Heart left ventricle (tissue), 16 donors: Measurements from ENCODE around the gene SERPINE3. TPM values are rescaled to one million over a fixed set of nuclear protein-coding genes. Genes with fewer than 3 reads are reported as not detected.

Experiments
- ATAC-seq, 4 donors: fragments of 200-7000 bp; cut with Tn5 transposase; one replicate each; pipeline ENCODE4 v1.9.1; 2020 to 2022; ENCODE audit warnings: moderate library complexity in 4 of 4, mild to moderate bottlenecking in 3 of 4, moderate number of reproducible peaks in 1 of 4
- DNase-seq, 5 donors: peaks; one replicate each; pipeline ENCODE4 v3.0.0-alpha.2; 2020
- H3K27ac ChIP-seq, 12 donors: fragments of 200-600 bp; sonication (generic) in 4 of 12; one replicate each; pipeline versions ENCODE4 v1.5.0 to v1.8.0; 2016 to 2022; ENCODE audit warnings: mild to moderate bottlenecking in 2 of 12
- H3K27me3 ChIP-seq, 9 donors: fragments of 200-600 bp; sonication (generic) in 2 of 9; one replicate each; pipeline versions ENCODE4 v1.5.1 to v1.8.0; 2016 to 2022; ENCODE audit warnings: mild to moderate bottlenecking in 3 of 9
- H3K36me3 ChIP-seq, 9 donors: fragments of 200-600 bp; sonication (generic) in 2 of 9; one replicate each; pipeline versions ENCODE4 v1.5.0 to v1.8.0; 2018 to 2022; ENCODE audit warnings: mild to moderate bottlenecking in 2 of 9
- H3K4me1 ChIP-seq, 12 donors: fragments of 200-600 bp; sonication (generic) in 4 of 12; one replicate each; pipeline versions ENCODE4 v1.5.0 to v1.8.0; 2016 to 2022; ENCODE audit warnings: mild to moderate bottlenecking in 3 of 12
- H3K4me3 ChIP-seq, 12 donors: fragments of 200-600 bp; sonication (generic) in 4 of 12; one replicate each; pipeline versions ENCODE4 v1.5.0 to v1.8.0; 2017 to 2022; ENCODE audit warnings: mild to moderate bottlenecking in 9 of 12, moderate library complexity in 4 of 12
- H3K9me3 ChIP-seq, 12 donors: fragments of 200-600 bp; sonication (generic) in 4 of 12; one replicate each; pipeline versions ENCODE4 v1.5.0 to v1.8.0; 2016 to 2022; ENCODE audit warnings: mild to moderate bottlenecking in 1 of 12
- POLR2A ChIP-seq, 2 donors: fragments of 450-650 bp; IDR thresholded peaks; one replicate each; pipeline ENCODE4 v1.6.1; 2017; ENCODE audit warnings: antibody characterized with exemption in 2 of 2, mild to moderate bottlenecking in 2 of 2, moderate library complexity in 2 of 2
- WGBS, 4 donors: extraction: QIAGEN DNeasy Blood & Tissue Kit in 2 of 4; methylation state at CpG; one replicate each; pipeline versions ENCODE4 v1.1.5 to v1.1.7; 2013 to 2018; 5-methylcytosine and 5-hydroxymethylcytosine counted together
- intact Hi-C, 10 donors: fragments of 100-400 bp; cut with DNase I; formaldehyde crosslinking; loops; one replicate each; pipeline versions ENCODE4 v1.11.1 to v1.14.2; 2022
- polyA plus RNA-seq, 2 donors: library from polyadenylated mRNA; stranded (reverse); fragments of 200-250 nt; gene quantifications; one replicate each; pipeline ENCODE4 v1.2.3, GENCODE V29; 2013
- total RNA-seq, 9 donors: library from RNA; depleted of rRNA in 2 of 9; stranded (reverse); fragments of >200 nt in 2 of 9; fragmentation: NEBNext Ultra II Directional in 3 of 9; extraction: Animal tissue kit (Norgen Biotek cat#: 25700) in 3 of 9; gene quantifications; one replicate each; pipeline versions ENCODE4 v1.1.0 to v1.2.4, GENCODE V29; 2016 to 2023
- TF ChIP-seq, protein P1 (sequence below), 12 donors: fragments of 200-600 bp; sonication (generic) in 4 of 12; IDR thresholded peaks; one replicate each; pipeline versions ENCODE4 v1.5.0 to v1.8.0; 2018 to 2022; ENCODE audit warnings: antibody characterized with exemption in 12 of 12, mild to moderate bottlenecking in 5 of 12
- donor health status: ischemic (EF 13 %, LVEDD 7.1; RV severe dilation, severe dysfunction).
- donor health status: healthy with polysubstance abuse.
- donor health status: DM: no; HTN: yes; CAD: no.
- donor health status: DM: no; HTN: no; CAD: no.
- donor health status: ischemic (EF 25% LVEDD 6.9; RV normal size, moderate dysfunction).
- donor health status: ischemic (EF 25% LVEDD 5.7; RV mildly dilated, moderate dysfunction).
- donor health status: healthy.
- donor health status: DM: yes; HTN: yes; CAD: no.
- donor health status: ischemic (EF 35%, LVEDD 5.7; RV mildly dilated, moderate dysfunction).
- donor health status: nonischemic (EF 11% LVEDD 7.7; RV severe dilation, severe dysfunction).
- donor health status: DM: yes; HTN: yes; CAD: no.
- donor health status: PGD.
- donor health status: ischemic (EF 29% LVEDD 5.4; RV normal size, mild dysfunction).
- donor health status: nonischemic (EF 23%, LVEDD 6.1; RV moderate dilation, normal function).

The SERPINE3 gene
- total and polyA plus RNA-seq, 11 donors, result 0.14 TPM; not detected in 10

DNA sequence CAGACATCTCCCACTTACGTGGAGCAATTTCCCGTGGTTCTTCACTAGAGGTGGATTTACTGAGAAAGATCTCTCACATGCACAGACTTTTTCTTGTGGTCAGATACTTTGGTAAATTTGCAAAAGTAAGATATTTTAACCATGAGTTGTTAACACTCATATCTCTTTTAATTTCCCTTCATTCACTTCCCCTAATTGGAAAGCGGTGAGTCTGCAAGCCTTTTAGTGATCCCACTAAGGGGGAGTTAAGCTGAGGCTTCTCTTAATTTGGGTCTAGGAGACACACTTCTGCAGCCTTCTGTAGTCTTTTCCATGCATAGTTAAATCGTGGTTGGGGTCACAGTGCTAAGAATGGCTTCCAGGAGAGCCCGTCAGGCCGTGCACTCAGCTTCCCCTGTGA, 30.7 kb upstream of the SERPINE3 start:
- Histone ChIP-seq H3K36me3 (no peaks in the 10 kb centered on the region), H3K4me1 (no peaks in the 10 kb centered on the region), H3K27me3 (no peaks in the 10 kb centered on the region), H3K27ac (no peak overlapping the region), H3K4me3 (no peak overlapping the region), H3K9me3 (no peaks in the 10 kb centered on the region)
- intact Hi-C loops, result loop anchor here in 1 of 10 donors (5.0 kb wide), 1 partner anchor 459 kb away; no protein-coding TSS in a partner anchor
- WGBS, 4 donors, result 75 to 81% (median 76%) methylated on average over 6 of the region's 6 CpGs
- no peak for DNase-seq
- no peak for TF ChIP-seq POLR2A (IDR thresholded peaks at IDR 0.05)
- TF ChIP-seq, protein P1, sequence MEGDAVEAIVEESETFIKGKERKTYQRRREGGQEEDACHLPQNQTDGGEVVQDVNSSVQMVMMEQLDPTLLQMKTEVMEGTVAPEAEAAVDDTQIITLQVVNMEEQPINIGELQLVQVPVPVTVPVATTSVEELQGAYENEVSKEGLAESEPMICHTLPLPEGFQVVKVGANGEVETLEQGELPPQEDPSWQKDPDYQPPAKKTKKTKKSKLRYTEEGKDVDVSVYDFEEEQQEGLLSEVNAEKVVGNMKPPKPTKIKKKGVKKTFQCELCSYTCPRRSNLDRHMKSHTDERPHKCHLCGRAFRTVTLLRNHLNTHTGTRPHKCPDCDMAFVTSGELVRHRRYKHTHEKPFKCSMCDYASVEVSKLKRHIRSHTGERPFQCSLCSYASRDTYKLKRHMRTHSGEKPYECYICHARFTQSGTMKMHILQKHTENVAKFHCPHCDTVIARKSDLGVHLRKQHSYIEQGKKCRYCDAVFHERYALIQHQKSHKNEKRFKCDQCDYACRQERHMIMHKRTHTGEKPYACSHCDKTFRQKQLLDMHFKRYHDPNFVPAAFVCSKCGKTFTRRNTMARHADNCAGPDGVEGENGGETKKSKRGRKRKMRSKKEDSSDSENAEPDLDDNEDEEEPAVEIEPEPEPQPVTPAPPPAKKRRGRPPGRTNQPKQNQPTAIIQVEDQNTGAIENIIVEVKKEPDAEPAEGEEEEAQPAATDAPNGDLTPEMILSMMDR (IDR thresholded peaks at IDR 0.05), result no peak
- ATAC-seq, result no peak

DNA sequence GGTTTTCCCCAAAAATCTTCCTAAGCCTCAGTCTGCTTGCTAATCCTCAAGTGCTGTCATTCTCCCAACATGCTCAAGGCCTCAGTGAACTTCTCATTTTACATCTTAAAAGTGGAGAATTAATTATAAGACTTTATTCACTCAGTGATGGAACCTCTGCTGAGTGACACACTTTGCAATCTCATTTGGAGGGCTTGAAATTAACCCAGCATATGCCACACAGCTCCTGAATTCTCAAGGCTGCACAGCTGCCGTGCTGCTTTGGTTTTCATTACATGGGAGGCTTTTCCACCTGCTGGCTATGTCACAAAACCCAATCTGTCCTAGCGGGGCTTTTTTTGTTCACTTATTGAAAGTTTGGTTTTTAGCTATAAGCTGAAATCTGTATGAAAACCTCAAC, 28.3 kb upstream of the SERPINE3 start:
- Histone ChIP-seq H3K27me3 (no peaks in the 10 kb centered on the region), H3K9me3 (no peaks in the 10 kb centered on the region), H3K27ac (no peak overlapping the region), H3K4me1 (peaks cover 0 to 6% (median 0%) of the 10 kb centered on the region in 12 donors), H3K4me3 (no peak overlapping the region), H3K36me3 (no peaks in the 10 kb centered on the region)
- intact Hi-C loops, result no loop called here
- ATAC-seq (no peak), DNase-seq (no peak)
- 93 to 97% (median 95%) methylated on average over 2 of the region's 2 CpGs for WGBS, 4 donors
- TF ChIP-seq POLR2A (IDR thresholded peaks at IDR 0.05), result no peak
- TF ChIP-seq, protein P1 (IDR thresholded peaks at IDR 0.05), result no peak

DNA sequence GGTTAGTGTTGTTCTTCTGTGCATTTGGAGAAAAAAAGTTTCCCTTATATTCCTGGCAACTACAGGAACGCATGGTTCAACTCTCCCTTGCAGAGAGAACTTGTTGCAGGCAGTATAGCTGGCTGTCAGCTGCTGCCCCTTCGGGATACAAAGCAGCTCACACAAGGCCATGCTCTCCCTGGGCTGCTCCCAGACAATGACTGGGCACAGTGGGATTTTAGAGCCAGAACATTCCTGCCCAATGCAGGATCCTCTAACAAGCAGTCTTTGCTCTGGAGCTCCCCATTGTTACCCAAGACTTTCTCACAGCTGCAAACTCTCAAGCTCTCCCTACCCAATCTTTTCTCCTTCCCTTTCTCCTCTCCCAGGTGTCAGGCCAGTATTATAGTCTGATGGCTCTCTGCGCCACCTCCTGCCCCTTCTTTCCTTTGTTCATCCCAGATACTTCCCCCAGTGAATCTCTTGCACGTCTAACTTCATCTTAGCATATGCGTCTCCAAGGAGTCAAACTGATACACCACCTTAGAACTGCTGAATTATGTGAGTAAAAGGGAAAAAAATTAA, 27.5 kb upstream of the SERPINE3 start:
- Histone ChIP-seq H3K27me3 (no peaks in the 10 kb centered on the region), H3K4me1 (peaks cover 0 to 6% (median 0%) of the 10 kb centered on the region in 12 donors), H3K36me3 (no peaks in the 10 kb centered on the region), H3K4me3 (no peak overlapping the region), H3K27ac (no peak overlapping the region), H3K9me3 (no peaks in the 10 kb centered on the region)
- intact Hi-C loops, result no loop called here
- TF ChIP-seq, protein P1 (IDR thresholded peaks at IDR 0.05), result no peak
- TF ChIP-seq POLR2A (IDR thresholded peaks at IDR 0.05), result no peak
- ATAC-seq (no peak), DNase-seq (no peak)
- 88 to 96% (median 91%) methylated on average over 5 of the region's 5 CpGs for WGBS, 4 donors

DNA sequence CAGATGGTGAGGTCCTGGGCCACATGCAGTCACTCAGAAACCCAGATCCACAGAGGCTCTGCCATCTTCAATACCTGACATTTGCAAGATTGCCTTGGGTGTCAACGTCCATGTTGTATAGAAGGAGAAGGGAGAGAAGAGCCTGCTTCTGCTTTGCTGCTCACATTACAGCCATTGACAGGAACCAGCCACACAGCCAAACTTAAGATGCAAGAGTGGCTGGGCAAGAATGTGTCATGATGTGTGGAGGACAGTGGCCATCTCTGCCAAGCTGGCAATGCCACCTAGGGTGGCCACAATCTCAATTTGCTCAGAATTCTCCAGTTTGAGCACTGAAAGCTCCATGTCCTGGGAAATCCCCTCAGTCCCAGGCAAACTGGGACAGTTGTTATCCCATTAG, 25.9 kb upstream of the SERPINE3 start:
- Histone ChIP-seq H3K4me3 (no peak overlapping the region), H3K9me3 (no peaks in the 10 kb centered on the region), H3K27me3 (no peaks in the 10 kb centered on the region), H3K4me1 (peaks cover 0 to 6% (median 0%) of the 10 kb centered on the region in 12 donors), H3K36me3 (no peaks in the 10 kb centered on the region), H3K27ac (no peak overlapping the region)
- 47 to 68% (median 55%) methylated on average over 1 of the region's 1 CpG for WGBS, 4 donors
- TF ChIP-seq POLR2A (IDR thresholded peaks at IDR 0.05), result no peak
- TF ChIP-seq, protein P1 (IDR thresholded peaks at IDR 0.05), result no peak
- DNase-seq (no peak), ATAC-seq (peak in 2 of 4 donors; percentile 30 to 80)
- intact Hi-C loops, result no loop called here
